HCT116 (cell line): ENCODE measurements around the gene NACC2. TPM values are rescaled to one million over a fixed set of nuclear protein-coding genes. Genes with fewer than 3 reads are reported as not detected.
A peak's percentile ranks its signal among the peaks of the same experiment; 100 is the strongest.

Experiments
- ATAC-seq: fragments of 200-7000 bp; cut with Tn5 transposase; 2 replicates; pipeline ENCODE4 v1.9.1; 2020; ENCODE audit warnings: mild to moderate bottlenecking, moderate library complexity
- BruUV-seq: library from RNA; stranded (reverse); fragments of 400-500 nt; replicated peaks from 2 replicates; lab custom pipeline; 2021; lab: Mats Ljungman, UMichigan
- CTCF ChIA-PET: fragments of 300-600 bp; sonication (Branson Sonifier 250); formaldehyde crosslinking; loops from one replicate; lab custom pipeline; 2021; ENCODE audit warnings: antibody characterized with exemption; lab: Charles Lee
- POLR2A ChIA-PET: fragments of 300-600, 350-600 bp; sonication (Branson Sonifier 250); formaldehyde crosslinking; loops from one replicate; lab custom pipeline; 2021; ENCODE audit warnings: antibody characterized with exemption; lab: Charles Lee
- RAD21 ChIA-PET, 2 experiments: fragments of 300-600 bp; sonication (Branson Sonifier 250); formaldehyde crosslinking; loops; one replicate each; lab custom pipeline; 2023; ENCODE audit warnings: low total read pairs in 2 of 2; ENCODE audit not compliant: uncharacterized antibody in 2 of 2, unreplicated experiment in 2 of 2, low non-redundant PET in 1 of 2; lab: Charles Lee
- DNase-seq: peaks from one replicate; pipeline ENCODE4 v3.0.0-alpha.2; 2010; ENCODE audit warnings: low read depth, low spot score
- H2AFZ ChIP-seq: fragments of 200-600 bp; shearing (Covaris generic), sonication (generic); 2 replicates; pipeline ENCODE4 v1.6.1; 2017; ENCODE audit warnings: low read depth, mixed run types, mixed read lengths, antibody characterized with exemption, low read length; ENCODE audit not compliant: poor library complexity, severe bottlenecking
- H3K27ac ChIP-seq: 2 replicates; pipeline ENCODE4 v1.5.1; 2012; ENCODE audit warnings: low read depth, low read length
- H3K27me3 ChIP-seq: fragments of 200-600 bp; sonication (generic); 2 replicates; pipeline ENCODE4 v1.6.1; 2016; ENCODE audit warnings: mixed run types, low read length, mixed read lengths; ENCODE audit not compliant: insufficient read depth
- H3K36me3 ChIP-seq, 2 experiments: fragments of 200-500 bp in 1 of 2; fragments of 200-600 bp in 1 of 2; sonication (Bioruptor generic) in 1 of 2; sonication (generic) in 1 of 2; 2 replicates each; pipeline versions ENCODE4 v1.5.1 to v1.6.1; 2014 to 2016; ENCODE audit warnings: low read length in 2 of 2, inconsistent platforms in 1 of 2, mixed read lengths in 1 of 2, mixed run types in 1 of 2; ENCODE audit not compliant: insufficient read depth in 2 of 2, control insufficient read depth in 1 of 2
- H3K4me1 ChIP-seq, 2 experiments: fragments of 200-600 bp in 1 of 2; sonication (generic) in 1 of 2; 2 replicates each; pipeline versions ENCODE4 v1.5.1 to v1.6.1; 2012 to 2017; ENCODE audit warnings: low read length in 2 of 2, inconsistent platforms in 1 of 2, mild to moderate bottlenecking in 1 of 2, mixed read lengths in 1 of 2, mixed run types in 1 of 2, moderate library complexity in 1 of 2; ENCODE audit not compliant: insufficient read depth in 2 of 2, control insufficient read depth in 1 of 2
- H3K4me2 ChIP-seq: fragments of 200-600 bp; sonication (generic); 2 replicates; pipeline ENCODE4 v1.6.1; 2017; ENCODE audit warnings: mixed run types, low read length, mixed read lengths
- H3K4me3 ChIP-seq, 2 experiments: fragments of 200-600 bp in 1 of 2; sonication (generic) in 1 of 2; replicated peaks in 1 of 2; 2 replicates each; pipeline ENCODE4 v1.5.1; 2011 to 2016; ENCODE audit warnings: low read length in 2 of 2, control low read depth in 1 of 2, low read depth in 1 of 2, mild to moderate bottlenecking in 1 of 2, mixed read lengths in 1 of 2, mixed run types in 1 of 2
- H3K79me2 ChIP-seq: fragments of 200-600 bp; sonication (generic); 2 replicates; pipeline ENCODE4 v1.6.1; 2017; ENCODE audit warnings: mild to moderate bottlenecking, mixed run types, low read length, moderate library complexity, mixed read lengths; ENCODE audit not compliant: insufficient read depth
- H3K9ac ChIP-seq: fragments of 200-600 bp; sonication (generic); 2 replicates; pipeline ENCODE4 v1.6.1; 2016; ENCODE audit warnings: low read length, mixed read lengths
- H3K9me2 ChIP-seq: fragments of 200-600 bp; sonication (generic), shearing (Covaris generic); 2 replicates; pipeline ENCODE4 v1.6.1; 2017; ENCODE audit warnings: mixed run types, mild to moderate bottlenecking, moderate library complexity; ENCODE audit not compliant: insufficient read depth
- H3K9me3 ChIP-seq, 2 experiments: fragments of 200-500 bp in 1 of 2; fragments of 200-600 bp in 1 of 2; sonication (Bioruptor generic) in 1 of 2; sonication (generic) in 1 of 2; 2 replicates each; pipeline ENCODE4 v1.6.1; 2014 to 2017; ENCODE audit warnings: low read length in 2 of 2, mixed read lengths in 2 of 2, inconsistent platforms in 1 of 2, low read depth in 1 of 2, mild to moderate bottlenecking in 1 of 2, mixed run types in 1 of 2, moderate library complexity in 1 of 2; ENCODE audit not compliant: control insufficient read depth in 1 of 2, insufficient read depth in 1 of 2
- H4K20me1 ChIP-seq: fragments of 200-600 bp; sonication (generic), shearing (Covaris generic); 2 replicates; pipeline ENCODE4 v1.6.1; 2017; ENCODE audit warnings: mixed run types, mild to moderate bottlenecking, moderate library complexity; ENCODE audit not compliant: insufficient read depth
- EGR1 ChIP-seq: IDR thresholded peaks from 2 replicates; pipeline ENCODE4 v1.6.1; 2012; ENCODE audit warnings: low read depth
- ELF1 ChIP-seq: IDR thresholded peaks from 2 replicates; pipeline ENCODE4 v1.6.1; 2012; ENCODE audit warnings: low read depth, borderline replicate concordance
- EZH2 ChIP-seq: fragments of 200-600 bp; sonication (generic); IDR thresholded peaks from 2 replicates; pipeline ENCODE4 v1.6.1; 2017; ENCODE audit warnings: antibody characterized with exemption, mixed run types
- EZH2phosphoT487 ChIP-seq: fragments of 200-600 bp; IDR thresholded peaks from 2 replicates; pipeline ENCODE4 v1.6.1; 2018; ENCODE audit warnings: antibody characterized with exemption, borderline replicate concordance
- POLR2A ChIP-seq: IDR thresholded peaks from 2 replicates; pipeline ENCODE4 v1.7.0; 2011; ENCODE audit warnings: borderline replicate concordance; ENCODE audit not compliant: insufficient read depth, insufficient read length; ENCODE audit errors: extremely low read depth
- POLR2AphosphoS5 ChIP-seq: IDR thresholded peaks from 2 replicates; pipeline ENCODE4 v1.6.1; 2011; ENCODE audit warnings: mild to moderate bottlenecking, low read depth, low read length, moderate library complexity
- SP1 ChIP-seq: IDR thresholded peaks from 2 replicates; pipeline ENCODE4 v1.6.1; 2012; ENCODE audit warnings: low read depth
- SRF ChIP-seq: IDR thresholded peaks from 2 replicates; pipeline ENCODE4 v1.6.1; 2012; ENCODE audit warnings: low read depth
- TCF7L2 ChIP-seq: IDR thresholded peaks from 2 replicates; pipeline ENCODE4 v1.7.0; 2011; ENCODE audit warnings: borderline replicate concordance, inconsistent platforms; ENCODE audit not compliant: insufficient read depth, insufficient read length; ENCODE audit errors: extremely low read depth
- ZFX ChIP-seq: fragments of 450-650 bp; IDR thresholded peaks from 2 replicates; pipeline ENCODE4 v1.6.1; 2017
- ZNF274 ChIP-seq: fragments of 200-500 bp; sonication (Bioruptor generic); IDR thresholded peaks from 2 replicates; pipeline ENCODE4 v1.6.1; 2014; ENCODE audit warnings: mild to moderate bottlenecking, low read depth, low read length, inconsistent platforms
- intact Hi-C: fragments of 100-400 bp; cut with micrococcal nuclease; formaldehyde crosslinking; loops from 2 replicates; pipeline ENCODE4 v1.10.0; 2022
- total RNA-seq: library from RNA; stranded (reverse); gene quantifications from one replicate; pipeline ENCODE4 v1.2.1, GENCODE V29; 2021; ENCODE audit not compliant: unreplicated experiment
- TF ChIP-seq, protein P1 (sequence below): IDR thresholded peaks from 2 replicates; pipeline ENCODE4 v1.6.1; 2012
- TF ChIP-seq, protein P2 (sequence below): IDR thresholded peaks from 2 replicates; pipeline ENCODE4 v1.6.1; 2011; ENCODE audit warnings: mild to moderate bottlenecking, low read length, moderate library complexity; ENCODE audit not compliant: insufficient replicate concordance; ENCODE audit errors: extremely low read depth

Gene NACC2
- total RNA-seq, 1 experiment from 2014 or later = 27.8 TPM

DNA sequence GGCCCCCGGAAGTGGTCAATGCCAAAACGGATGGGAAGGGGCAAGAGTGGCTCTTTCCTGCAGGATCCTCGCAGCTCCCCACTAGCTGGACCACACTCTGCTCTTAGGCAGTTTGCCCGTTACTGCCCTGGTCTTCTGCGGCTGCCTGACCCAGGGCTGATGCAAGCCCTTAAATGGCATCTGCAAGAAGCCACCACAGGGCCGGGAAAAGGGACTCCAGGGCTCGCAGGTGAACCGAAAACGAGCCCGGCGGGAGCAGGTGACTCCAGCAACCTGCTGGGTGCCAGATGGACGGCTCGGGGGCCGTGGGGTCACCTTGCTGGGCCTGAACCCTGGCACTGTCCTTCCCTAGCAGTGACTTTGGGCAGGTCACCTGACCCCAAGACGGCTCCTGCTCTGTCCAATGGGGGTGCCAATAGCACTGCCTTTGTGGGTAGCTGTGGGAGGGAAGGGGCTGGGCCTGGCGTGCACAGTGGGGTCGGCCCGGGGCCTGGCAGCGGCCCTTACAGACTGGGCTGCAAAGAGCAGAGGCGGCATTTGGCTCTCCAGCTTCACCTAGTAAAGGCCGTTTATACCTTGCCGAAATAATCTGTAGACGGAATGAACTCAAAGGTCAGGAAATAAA is 22.3 kb upstream of the NACC2 start:
- POLR2A ChIA-PET = interaction anchor here (1.0 to 1.5 kb wide), 2 partner anchors 8 to 20 kb away, joined by 3 to 8 read pairs; no protein-coding TSS in a partner anchor
- BruUV-seq = TSS peak; percentile 54
- Histone ChIP-seq H3K36me3 (no peaks in the 10 kb centered on the region), H3K4me2 (peak overlapping the region; percentile 99), H4K20me1 (no peaks in the 10 kb centered on the region), H3K27ac (peak overlapping the region; percentile 100), H3K9me3 (no peaks in the 10 kb centered on the region), H3K9ac (peak overlapping the region; percentile 97), H3K27me3 (no peaks in the 10 kb centered on the region), H3K4me3 (peak overlapping the region; percentile 74 to 87), H2AFZ (no peak overlapping the region), H3K79me2 (peaks cover 25% of the 10 kb centered on the region; the same call in 1 of the 2 replicates), H3K9me2 (no peaks in the 10 kb centered on the region), H3K4me1 (peaks cover 17 to 51% of the 10 kb centered on the region in 2 experiments)
- CTCF ChIA-PET = interaction anchor here (1.3 to 1.7 kb wide), 2 partner anchors 28 to 150 kb away, joined by 3 to 9 read pairs; no protein-coding TSS in a partner anchor
- TF ChIP-seq EZH2phosphoT487 (no peak), POLR2AphosphoS5 (peak; percentile 70)
- intact Hi-C loops = no loop called here
- ATAC-seq = peak; percentile 37
- no peak for DNase-seq
- RAD21 ChIA-PET = interaction anchor here (0.6 to 1.3 kb wide), 3 partner anchors 8 to 24 kb away, joined by 3 to 4 read pairs (median 3); no protein-coding TSS in a partner anchor

- H3K4me1 ChIP-seq = peaks cover 17 to 54% of the 10 kb centered on the region in 2 experiments
- no peaks in the 10 kb centered on the region for H4K20me1 ChIP-seq
- no peaks in the 10 kb centered on the region for H3K36me3 ChIP-seq
- H3K9ac ChIP-seq = peak overlapping the region; percentile 97; the same call in 1 of the 2 replicates
- no peaks in the 10 kb centered on the region for H3K9me3 ChIP-seq
- peaks cover 25% of the 10 kb centered on the region; the same call in 1 of the 2 replicates for H3K79me2 ChIP-seq
- no peak for ATAC-seq
- intact Hi-C loops = no loop called here
- peak overlapping the region in 1 of 2 experiments; percentile 87; a peak in 3 of 4 replicates for H3K4me3 ChIP-seq
- H2AFZ ChIP-seq = no peak overlapping the region
- ChIA-PET CTCF (interaction anchor here (1.7 kb wide), 1 partner anchor 27 kb away, joined by 9 read pairs; no protein-coding TSS in a partner anchor), POLR2A (no interaction called here), RAD21 (no interaction called here)
- BruUV-seq = no TSS peak
- H3K27me3 ChIP-seq = no peaks in the 10 kb centered on the region
- no peaks in the 10 kb centered on the region for H3K9me2 ChIP-seq
- peak overlapping the region; percentile 99 for H3K4me2 ChIP-seq
- DNase-seq = no peak
- H3K27ac ChIP-seq = peak overlapping the region; percentile 100
- TF ChIP-seq SRF = no peak
- no peak for TF ChIP-seq ZFX
- no peak for TF ChIP-seq POLR2AphosphoS5
- TF ChIP-seq ELF1 = no peak
- no peak for TF ChIP-seq SP1
- no peak for TF ChIP-seq TCF7L2
- no peak for TF ChIP-seq EGR1
- TF ChIP-seq, protein P1, sequence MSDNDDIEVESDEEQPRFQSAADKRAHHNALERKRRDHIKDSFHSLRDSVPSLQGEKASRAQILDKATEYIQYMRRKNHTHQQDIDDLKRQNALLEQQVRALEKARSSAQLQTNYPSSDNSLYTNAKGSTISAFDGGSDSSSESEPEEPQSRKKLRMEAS = no peak
- TF ChIP-seq ZNF274 = no peak
- TF ChIP-seq EZH2phosphoT487 = no peak
- TF ChIP-seq POLR2A = no peak
- TF ChIP-seq, protein P2, sequence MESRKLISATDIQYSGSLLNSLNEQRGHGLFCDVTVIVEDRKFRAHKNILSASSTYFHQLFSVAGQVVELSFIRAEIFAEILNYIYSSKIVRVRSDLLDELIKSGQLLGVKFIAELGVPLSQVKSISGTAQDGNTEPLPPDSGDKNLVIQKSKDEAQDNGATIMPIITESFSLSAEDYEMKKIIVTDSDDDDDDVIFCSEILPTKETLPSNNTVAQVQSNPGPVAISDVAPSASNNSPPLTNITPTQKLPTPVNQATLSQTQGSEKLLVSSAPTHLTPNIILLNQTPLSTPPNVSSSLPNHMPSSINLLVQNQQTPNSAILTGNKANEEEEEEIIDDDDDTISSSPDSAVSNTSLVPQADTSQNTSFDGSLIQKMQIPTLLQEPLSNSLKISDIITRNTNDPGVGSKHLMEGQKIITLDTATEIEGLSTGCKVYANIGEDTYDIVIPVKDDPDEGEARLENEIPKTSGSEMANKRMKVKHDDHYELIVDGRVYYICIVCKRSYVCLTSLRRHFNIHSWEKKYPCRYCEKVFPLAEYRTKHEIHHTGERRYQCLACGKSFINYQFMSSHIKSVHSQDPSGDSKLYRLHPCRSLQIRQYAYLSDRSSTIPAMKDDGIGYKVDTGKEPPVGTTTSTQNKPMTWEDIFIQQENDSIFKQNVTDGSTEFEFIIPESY = no peak
- TF ChIP-seq EZH2 = no peak
Measured at GRCh38 chr9:136116360-136117098, 21.4 kb upstream of the NACC2 start.
